ENCODE results near the gene NUMB. TPM values are rescaled to one million over a fixed set of nuclear protein-coding genes. Genes with fewer than 3 reads are reported as not detected.
A peak's percentile ranks its signal among the peaks of the same experiment; 100 is the strongest.

NUMB gene
- total and polyA plus RNA-seq, 2 of the 13 experiments (the other 11 are each of a cell fraction or from before 2014, with no cell fraction given) = 20.3 to 71.1 TPM

DNA sequence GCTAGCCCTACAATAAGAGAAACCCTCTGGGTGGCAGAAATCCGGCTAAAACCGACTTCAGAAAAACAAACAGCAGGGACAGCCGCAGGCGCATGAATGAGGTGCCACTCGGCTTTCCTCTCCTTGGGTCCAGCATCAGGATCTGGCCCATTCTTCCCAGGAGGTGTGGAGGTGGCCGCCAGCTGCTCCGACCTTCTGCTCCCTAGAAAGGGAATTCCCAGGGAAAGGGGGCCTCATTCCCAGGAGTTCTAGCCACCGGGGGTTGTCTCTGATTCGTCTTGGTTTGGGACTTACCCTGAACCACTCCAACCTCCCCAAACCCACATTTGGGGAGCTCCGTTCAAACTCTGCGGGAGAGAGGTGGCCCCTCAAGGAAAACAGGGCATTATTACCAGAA, 208.0 kb downstream of the NUMB start (continued):
- TF ChIP-seq GLMP (CRISPR knock-in tag; IDR thresholded peaks at IDR 0.05; ENCODE audit: borderline replicate concordance) = no peak
- TF ChIP-seq KLF12 (CRISPR knock-in tag; IDR thresholded peaks at IDR 0.05; ENCODE audit: borderline replicate concordance) = no peak
- TF ChIP-seq ZNF567 (CRISPR knock-in tag; IDR thresholded peaks at IDR 0.05; ENCODE audit: borderline replicate concordance) = no peak
- TF ChIP-seq ZNF891 (CRISPR knock-in tag; IDR thresholded peaks at IDR 0.05) = no peak
- TF ChIP-seq RAD51 (IDR thresholded peaks at IDR 0.05; ENCODE audit: borderline replicate concordance) = no peak
- no peak for TF ChIP-seq E2F5 (CRISPR knock-in tag; conservative IDR thresholded peaks at IDR 0.05)

- peaks cover 14 to 40% of the 10 kb centered on the region in 2 experiments; a peak in 4 of 5 replicates for H3K27me3 ChIP-seq (ENCODE audit: control insufficient read depth in 1 of 2, insufficient read depth in 2 of 2, low read length in 2 of 2)
- TF ChIP-seq MAFF (IDR thresholded peaks at IDR 0.05; ENCODE audit: low read depth, low read length) = 0 out of 2 replicates have a peak, but pooled peaks have one; percentile 58
- no peak for TF ChIP-seq CSRNP2 (CRISPR knock-in tag; conservative IDR thresholded peaks at IDR 0.05; ENCODE audit: low read depth)
- TF ChIP-seq MAFK (conservative IDR thresholded peaks at IDR 0.05 in 1 of 2, IDR thresholded peaks at IDR 0.05 in 1 of 2; ENCODE audit: low read length in 2 of 2) = peak; percentile 64 to 65
- in situ Hi-C loops (cut with HindIII; ENCODE audit: extremely low pct_ligation_motif_present, low pct_unique_long_range_greater_than_20kb) (no loop called here), intact Hi-C loops (cut with micrococcal nuclease; ENCODE audit: unreplicated experiment) (no loop called here)
- no peaks in the 10 kb centered on the region for H4K20me1 ChIP-seq (ENCODE audit: insufficient read depth, low read length)
- CTCF ChIA-PET (ENCODE audit: low intra/inter-chr PET ratio, low total read pairs) = no interaction called here
- no peak overlapping the region for H3K4me2 ChIP-seq (ENCODE audit: low read depth, low read length)
- POLR2A ChIA-PET = no interaction called here
- H3K36me3 ChIP-seq (replicated peaks in 1 of 2; ENCODE audit: control insufficient read depth in 1 of 2, insufficient read depth in 2 of 2, low read length in 2 of 2) = no peaks in the 10 kb centered on the region
- FAIRE-seq (no peak), DNase-seq (ENCODE audit: low spot score) (no peak), ATAC-seq (no peak)
- H3K9me3 ChIP-seq (ENCODE audit: low read length) = no peaks in the 10 kb centered on the region
- no peak overlapping the region for H3K27ac ChIP-seq (ENCODE audit: extremely low read length, insufficient read depth, low read length)
- no peak overlapping the region for H2AFZ ChIP-seq (ENCODE audit: low read length)
- peaks cover 7% of the 10 kb centered on the region; the same call in 1 of the 2 replicates for H3K4me1 ChIP-seq (ENCODE audit: insufficient read depth, low read length)
- H3K4me3 ChIP-seq (replicated peaks in 1 of 3; ENCODE audit: insufficient read depth in 1 of 3, low read depth in 2 of 3, low read length in 3 of 3) = no peak overlapping the region
- BruUV-seq (replicated peaks) = no TSS peak
- 36% methylated on average over 10 of the region's 13 CpGs for WGBS (ENCODE audit: low lambda C conversion rate)
- no peaks in the 10 kb centered on the region for H3K79me2 ChIP-seq (ENCODE audit: insufficient read depth, low read length)
- no peak overlapping the region for H3K9ac ChIP-seq (ENCODE audit: insufficient read depth, low read depth, low read length)
These were observed 208.6 kb downstream of the NUMB start for GRCh38 chr14:73249564-73250316.
